Fibroblast of lung (primary cell): Measurements from ENCODE around the gene P2RY8. TPM values are rescaled to one million over a fixed set of nuclear protein-coding genes. Genes with fewer than 3 reads are reported as not detected.

Experiments
- DNase-seq, 2 donors: peaks; one replicate each; pipeline versions ENCODE4 v3.0.0 to v3.0.0-alpha.2; 2010; ENCODE audit warnings: low read depth in 2 of 2
- H2AFZ ChIP-seq: 2 replicates; pipeline ENCODE4 v1.5.1; 2012; ENCODE audit warnings: low read length, control low read depth, inconsistent platforms
- H3K27ac ChIP-seq: 2 replicates; pipeline ENCODE4 v1.5.1; 2011; ENCODE audit warnings: low read length, control low read depth; ENCODE audit not compliant: insufficient read depth
- H3K27me3 ChIP-seq: 2 replicates; pipeline ENCODE4 v1.5.1; 2011; ENCODE audit warnings: mild to moderate bottlenecking, low read length; ENCODE audit not compliant: control insufficient read depth, insufficient read depth
- H3K36me3 ChIP-seq: 2 replicates; pipeline ENCODE4 v1.5.1; 2011; ENCODE audit warnings: low read length; ENCODE audit not compliant: control insufficient read depth, insufficient read depth
- H3K4me1 ChIP-seq: 2 replicates; pipeline ENCODE4 v1.5.1; 2011; ENCODE audit warnings: low read length; ENCODE audit not compliant: control insufficient read depth, insufficient read depth; ENCODE audit errors: extremely low read depth
- H3K4me2 ChIP-seq: 2 replicates; pipeline ENCODE4 v1.5.1; 2011; ENCODE audit warnings: low read length, control low read depth; ENCODE audit not compliant: insufficient read depth; ENCODE audit errors: extremely low read depth
- H3K4me3 ChIP-seq, 4 experiments: fragments of 200-600 bp in 1 of 4; sonication (generic) in 1 of 4; replicated peaks in 1 of 4; 2 replicates each; pipeline ENCODE4 v1.5.1; 2011 to 2016; ENCODE audit warnings: low read length in 4 of 4, low read depth in 3 of 4, mild to moderate bottlenecking in 3 of 4, control low read depth in 2 of 4, inconsistent platforms in 1 of 4, mixed read lengths in 1 of 4; ENCODE audit not compliant: insufficient read depth in 1 of 4; ENCODE audit errors: control extremely low read depth in 1 of 4
- H3K79me2 ChIP-seq: 2 replicates; pipeline ENCODE4 v1.5.1; 2012; ENCODE audit warnings: mild to moderate bottlenecking, low read length, inconsistent platforms; ENCODE audit not compliant: control insufficient read depth, insufficient read depth
- H3K9ac ChIP-seq: 2 replicates; pipeline ENCODE4 v1.5.1; 2011; ENCODE audit warnings: mild to moderate bottlenecking, low read length, control low read depth; ENCODE audit not compliant: insufficient read depth
- H3K9me3 ChIP-seq: 2 replicates; pipeline ENCODE4 v1.5.1; 2012; ENCODE audit warnings: low read depth, low read length; ENCODE audit not compliant: control insufficient read depth, insufficient read depth
- H4K20me1 ChIP-seq: 2 replicates; pipeline ENCODE4 v1.5.1; 2011; ENCODE audit warnings: low read length; ENCODE audit not compliant: control insufficient read depth, insufficient read depth; ENCODE audit errors: extremely low read depth
- CTCF ChIP-seq, 2 donors: IDR thresholded peaks in 1 of 2; conservative IDR thresholded peaks in 1 of 2; 1 replicate in 1 of 2; 2 replicates in 1 of 2; pipeline ENCODE4 v1.5.1; 2011 to 2012; ENCODE audit warnings: low read length in 2 of 2, control low read depth in 1 of 2, inconsistent platforms in 1 of 2, low read depth in 1 of 2, mild to moderate bottlenecking in 1 of 2
- EZH2 ChIP-seq: IDR thresholded peaks from 2 replicates; pipeline ENCODE4 v1.5.1; 2012; ENCODE audit warnings: low read length, control low read depth, mild to moderate bottlenecking; ENCODE audit errors: missing control alignments
- polyA plus RNA-seq, 2 donors: library from polyadenylated mRNA; depleted of rRNA in 1 of 2; stranded (reverse) in 1 of 2; unstranded in 1 of 2; fragments of >200 nt; gene quantifications; 2 replicates each; pipeline ENCODE4 v1.2.1, GENCODE V29; 2011 to 2012; ENCODE audit warnings: missing spikeins in 1 of 2
- total RNA-seq: library from RNA; depleted of rRNA; stranded (reverse); fragments of >200 nt; gene quantifications from 2 replicates; pipeline ENCODE4 v1.2.1, GENCODE V29; 2014

The P2RY8 gene
- total and polyA plus RNA-seq, 2 donors (not counting 1 experiment from before 2014, with no cell fraction given) = not detected

GRCh38 chrX:1463581-1463980 is 73.4 kb downstream of the P2RY8 start:
- no peaks in the 10 kb centered on the region for H3K4me1 ChIP-seq
- H3K27me3 ChIP-seq = no peaks in the 10 kb centered on the region
- H3K4me3 ChIP-seq = no peak overlapping the region
- no peaks in the 10 kb centered on the region for H3K36me3 ChIP-seq
- H3K79me2 ChIP-seq = no peaks in the 10 kb centered on the region
- no peaks in the 10 kb centered on the region for H3K9me3 ChIP-seq
- H3K4me2 ChIP-seq = no peak overlapping the region
- no peak overlapping the region for H3K9ac ChIP-seq
- H2AFZ ChIP-seq = no peak overlapping the region
- TF ChIP-seq CTCF (conservative IDR thresholded peaks at IDR 0.05 in 1 of 2, IDR thresholded peaks at IDR 0.05 in 1 of 2; ENCODE audit: low read depth in 1 of 2, low read length in 2 of 2) (no peak), EZH2 (no peak)
- no peaks in the 10 kb centered on the region for H4K20me1 ChIP-seq
- no peak for DNase-seq
- H3K27ac ChIP-seq = no peak overlapping the region

- Histone ChIP-seq H4K20me1 (no peaks in the 10 kb centered on the region), H3K9ac (no peak overlapping the region), H3K4me2 (no peak overlapping the region), H3K9me3 (no peaks in the 10 kb centered on the region), H3K27me3 (no peaks in the 10 kb centered on the region), H3K27ac (no peak overlapping the region), H2AFZ (no peak overlapping the region), H3K36me3 (no peaks in the 10 kb centered on the region), H3K4me3 (no peak overlapping the region), H3K4me1 (no peaks in the 10 kb centered on the region), H3K79me2 (no peaks in the 10 kb centered on the region)
- DNase-seq = peak in 1 of 2 donors; percentile 92
- TF ChIP-seq EZH2 (no peak), CTCF (conservative IDR thresholded peaks at IDR 0.05 in 1 of 2, IDR thresholded peaks at IDR 0.05 in 1 of 2; ENCODE audit: low read depth in 1 of 2, low read length in 2 of 2) (no peak)
These were observed 74.3 kb downstream of the P2RY8 start for GRCh38 chrX:1462596-1463251.

DNA sequence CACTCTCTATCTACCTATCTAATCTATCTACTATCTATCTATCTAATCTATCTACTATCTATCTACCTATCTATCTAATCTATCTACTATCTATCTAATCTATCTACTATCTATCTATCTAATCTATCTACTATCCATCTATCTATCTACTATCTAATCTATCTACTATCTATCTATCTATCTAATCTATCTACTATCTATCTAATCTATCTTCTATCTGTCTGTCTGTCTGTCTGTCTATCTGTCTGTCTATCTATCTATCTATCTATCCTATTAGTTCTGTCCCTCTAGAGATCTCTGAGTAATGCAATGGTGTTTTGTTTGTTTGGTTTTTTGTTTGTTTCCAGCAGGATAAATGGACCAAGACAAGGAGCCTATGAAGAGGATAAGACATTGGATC is 74.9 kb downstream of the P2RY8 start:
- Histone ChIP-seq H3K4me3 (no peak overlapping the region), H4K20me1 (no peaks in the 10 kb centered on the region), H3K27me3 (no peaks in the 10 kb centered on the region), H3K79me2 (no peaks in the 10 kb centered on the region), H2AFZ (no peak overlapping the region), H3K4me1 (no peaks in the 10 kb centered on the region), H3K27ac (no peak overlapping the region), H3K36me3 (no peaks in the 10 kb centered on the region), H3K9ac (no peak overlapping the region), H3K9me3 (no peaks in the 10 kb centered on the region), H3K4me2 (no peak overlapping the region)
- TF ChIP-seq EZH2 (no peak), CTCF (conservative IDR thresholded peaks at IDR 0.05 in 1 of 2, IDR thresholded peaks at IDR 0.05 in 1 of 2; ENCODE audit: low read depth in 1 of 2, low read length in 2 of 2) (no peak)
- no peak for DNase-seq
